IMR-90 (cell line): Measurements from ENCODE around the gene NRCAM. TPM values are rescaled to one million over a fixed set of nuclear protein-coding genes. Genes with fewer than 3 reads are reported as not detected.

ENCODE experiments used
- ATAC-seq: fragments of 200-7000 bp; cut with Tn5 transposase; 2 replicates; pipeline ENCODE4 v1.9.1; 2020; ENCODE audit warnings: low read depth, mild to moderate bottlenecking, moderate library complexity
- BruUV-seq: library from RNA; stranded (reverse); fragments of 400-500 nt; replicated peaks from 2 replicates; lab custom pipeline; 2021; lab: Mats Ljungman, UMichigan
- CTCF ChIA-PET: fragments of 300-600 bp; formaldehyde crosslinking; extraction: SDS; loops from one replicate; lab custom pipeline; 2021; ENCODE audit warnings: antibody characterized with exemption; lab: Yijun Ruan, JAX
- POLR2A ChIA-PET: fragments of 300-600 bp; sonication (Branson Sonifier 250); formaldehyde crosslinking; loops from one replicate; lab custom pipeline; 2022; ENCODE audit warnings: antibody characterized with exemption; ENCODE audit not compliant: unreplicated experiment; lab: Charles Lee
- DNase-seq: peaks from one replicate; pipeline ENCODE4 v3.0.0; 2013
- H2AFZ ChIP-seq: replicated peaks from 2 replicates; pipeline ENCODE3; 2013; ENCODE audit warnings: low read length, mild to moderate bottlenecking; ENCODE audit not compliant: poor library complexity
- H2AK5ac ChIP-seq: 2 replicates; pipeline ENCODE4 v1.6.1; 2013; ENCODE audit warnings: low read depth, low read length, inconsistent platforms
- H2AK9ac ChIP-seq: replicated peaks from 2 replicates; pipeline ENCODE3; 2013; ENCODE audit warnings: mild to moderate bottlenecking, low read depth, low read length, moderate library complexity; ENCODE audit not compliant: poor library complexity
- H2BK120ac ChIP-seq: 2 replicates; pipeline ENCODE4 v1.6.1; 2013; ENCODE audit warnings: low read depth, low read length, inconsistent platforms
- H2BK15ac ChIP-seq: 3 replicates; pipeline ENCODE4 v1.6.1; 2013; ENCODE audit warnings: low read depth, low read length, inconsistent platforms
- H2BK20ac ChIP-seq: 2 replicates; pipeline ENCODE4 v1.6.1; 2013; ENCODE audit warnings: low read depth, mild to moderate bottlenecking, inconsistent platforms, low read length, moderate library complexity
- H2BK5ac ChIP-seq: 2 replicates; pipeline ENCODE4 v1.6.1; 2013; ENCODE audit warnings: mild to moderate bottlenecking, low read depth, low read length, inconsistent platforms; ENCODE audit not compliant: poor library complexity, severe bottlenecking
- H3K14ac ChIP-seq: replicated peaks from 2 replicates; pipeline ENCODE4 v1.6.1; 2013; ENCODE audit warnings: low read depth, low read length, inconsistent platforms
- H3K18ac ChIP-seq: 2 replicates; pipeline ENCODE4 v1.6.1; 2013; ENCODE audit warnings: low read depth, low read length, control low read depth
- H3K23ac ChIP-seq: 2 replicates; pipeline ENCODE4 v1.6.1; 2013; ENCODE audit warnings: low read depth, low read length, inconsistent platforms
- H3K27ac ChIP-seq: 2 replicates; pipeline ENCODE4 v1.5.1; 2013; ENCODE audit warnings: mild to moderate bottlenecking, control low read depth, low read length; ENCODE audit not compliant: insufficient read depth
- H3K27me3 ChIP-seq: 2 replicates; pipeline ENCODE4 v1.6.1; 2013; ENCODE audit warnings: low read length; ENCODE audit not compliant: control insufficient read depth, insufficient read depth
- H3K36me3 ChIP-seq: 2 replicates; pipeline ENCODE4 v1.6.1; 2013; ENCODE audit warnings: low read length, mixed read lengths; ENCODE audit not compliant: control insufficient read depth, insufficient read depth
- H3K4ac ChIP-seq: 2 replicates; pipeline ENCODE4 v1.6.1; 2013; ENCODE audit warnings: low read depth, low read length, inconsistent platforms
- H3K4me1 ChIP-seq: 2 replicates; pipeline ENCODE4 v1.6.1; 2013; ENCODE audit warnings: low read length, mixed read lengths; ENCODE audit not compliant: control insufficient read depth, insufficient read depth
- H3K4me2 ChIP-seq: 2 replicates; pipeline ENCODE4 v1.6.1; 2013; ENCODE audit warnings: low read depth, mild to moderate bottlenecking, control low read depth, low read length, moderate library complexity
- H3K4me3 ChIP-seq: 2 replicates; pipeline ENCODE4 v1.5.1; 2013; ENCODE audit warnings: low read depth, mild to moderate bottlenecking, control low read depth, low read length, moderate library complexity; ENCODE audit not compliant: insufficient read depth
- H3K56ac ChIP-seq: 2 replicates; pipeline ENCODE4 v1.6.1; 2013; ENCODE audit warnings: low read length, inconsistent platforms; ENCODE audit not compliant: insufficient read depth; ENCODE audit errors: extremely low read depth
- H3K79me1 ChIP-seq, 2 experiments: 2 replicates each; pipeline ENCODE4 v1.6.1; 2013; ENCODE audit warnings: low read length in 2 of 2, inconsistent platforms in 1 of 2, low read depth in 1 of 2
- H3K9ac ChIP-seq: 2 replicates; pipeline ENCODE4 v1.6.1; 2013; ENCODE audit warnings: low read depth, low read length, control low read depth
- H3K9me1 ChIP-seq: 2 replicates; pipeline ENCODE4 v1.6.1; 2013; ENCODE audit warnings: low read length, inconsistent platforms; ENCODE audit not compliant: insufficient read depth
- H3K9me3 ChIP-seq: 2 replicates; pipeline ENCODE4 v1.6.1; 2013; ENCODE audit warnings: low read length; ENCODE audit not compliant: control insufficient read depth, insufficient read depth
- H4K20me1 ChIP-seq: 2 replicates; pipeline ENCODE4 v1.6.1; 2013; ENCODE audit warnings: low read length, inconsistent platforms; ENCODE audit not compliant: insufficient read depth
- H4K5ac ChIP-seq: 2 replicates; pipeline ENCODE4 v1.6.1; 2013; ENCODE audit warnings: mild to moderate bottlenecking, low read depth, low read length, control low read depth
- H4K8ac ChIP-seq, 2 experiments: 2 replicates each; pipeline ENCODE4 v1.6.1; 2013; ENCODE audit warnings: low read depth in 2 of 2, low read length in 2 of 2, control low read depth in 1 of 2, inconsistent platforms in 1 of 2
- H4K91ac ChIP-seq: 2 replicates; pipeline ENCODE4 v1.6.1; 2013; ENCODE audit warnings: low read depth, low read length, inconsistent platforms; ENCODE audit not compliant: insufficient read depth
- BHLHE40 ChIP-seq: fragments of 150-350 bp; IDR thresholded peaks from 2 replicates; pipeline ENCODE4 v1.6.1; 2016; ENCODE audit warnings: mild to moderate bottlenecking, low read depth, low read length
- CEBPB ChIP-seq: IDR thresholded peaks from 2 replicates; pipeline ENCODE4 v1.6.1; 2012; ENCODE audit warnings: low read depth, low read length, improper control_type of control experiment
- CHD1 ChIP-seq: IDR thresholded peaks from 2 replicates; pipeline ENCODE4 v1.6.1; 2012; ENCODE audit warnings: low read depth, low read length, improper control_type of control experiment
- ELK1 ChIP-seq: fragments of 150-350 bp; IDR thresholded peaks from 2 replicates; pipeline ENCODE4 v1.6.1; 2016; ENCODE audit warnings: low read depth, mild to moderate bottlenecking, low read length, moderate library complexity, borderline replicate concordance
- FOS ChIP-seq: fragments of 150-350 bp; IDR thresholded peaks from 2 replicates; pipeline ENCODE4 v1.6.1; 2016; ENCODE audit warnings: low read depth, low read length
- MAFK ChIP-seq: IDR thresholded peaks from 2 replicates; pipeline ENCODE4 v1.6.1; 2012; ENCODE audit warnings: low read depth, low read length, improper control_type of control experiment
- MAZ ChIP-seq: IDR thresholded peaks from 2 replicates; pipeline ENCODE4 v1.6.1; 2012; ENCODE audit warnings: low read depth, mild to moderate bottlenecking, low read length, improper control_type of control experiment, moderate library complexity, borderline replicate concordance
- MXI1 ChIP-seq: IDR thresholded peaks from 2 replicates; pipeline ENCODE4 v1.6.1; 2012; ENCODE audit warnings: low read depth, mild to moderate bottlenecking, low read length, moderate library complexity, borderline replicate concordance
- NFE2L2 ChIP-seq: fragments of 150-350 bp; IDR thresholded peaks from 2 replicates; pipeline ENCODE4 v1.6.1; 2016; ENCODE audit warnings: low read depth, mild to moderate bottlenecking, low read length
- POLR2A ChIP-seq: IDR thresholded peaks from 2 replicates; pipeline ENCODE4 v1.6.1; 2012; ENCODE audit warnings: mild to moderate bottlenecking, low read depth, low read length
- RAD21 ChIP-seq: IDR thresholded peaks from 2 replicates; pipeline ENCODE4 v1.6.1; 2012; ENCODE audit warnings: low read length, improper control_type of control experiment
- RCOR1 ChIP-seq: IDR thresholded peaks from 2 replicates; pipeline ENCODE4 v1.6.1; 2012; ENCODE audit warnings: mild to moderate bottlenecking, low read length, improper control_type of control experiment; ENCODE audit not compliant: insufficient replicate concordance
- RFX5 ChIP-seq: IDR thresholded peaks from 2 replicates; pipeline ENCODE4 v1.8.0; 2012; ENCODE audit warnings: low read depth, mild to moderate bottlenecking, low read length, moderate library complexity
- SMC3 ChIP-seq: fragments of 150-350 bp; IDR thresholded peaks from 2 replicates; pipeline ENCODE4 v1.6.1; 2016; ENCODE audit warnings: low read depth, mild to moderate bottlenecking, antibody characterized with exemption, low read length, moderate library complexity
- USF2 ChIP-seq: fragments of 150-350 bp; IDR thresholded peaks from 2 replicates; pipeline ENCODE4 v1.6.1; 2017; ENCODE audit warnings: mild to moderate bottlenecking, antibody characterized with exemption, low read length, low read depth
- WGBS, 2 experiments: methylation state at CpG; one replicate each; pipeline versions ENCODE4 v1.1.5 to v1.1.7; 2013; ENCODE audit warnings: missing lambda C conversion rate in 2 of 2; ENCODE audit not compliant: insufficient read length in 1 of 2; ENCODE audit errors: extremely low coverage in 2 of 2; 5-methylcytosine and 5-hydroxymethylcytosine counted together
- dilution Hi-C: fragments of 300-500 bp; cut with HindIII; formaldehyde crosslinking; loops from one replicate; pipeline ENCODE4 v1.14.3; 2018; ENCODE audit warnings: low sequenced_read_pairs; ENCODE audit not compliant: unreplicated experiment
- in situ Hi-C: fragments of 300-500 bp; cut with MboI; formaldehyde crosslinking; loops from 3 replicates; pipeline ENCODE4 v1.14.3; 2019; ENCODE audit warnings: low sequenced_read_pairs, inconsistent platforms, mixed read lengths
- intact Hi-C: fragments of 100-400 bp; cut with micrococcal nuclease; formaldehyde crosslinking; loops from 2 replicates; pipeline ENCODE4 v1.10.0; 2022
- polyA plus RNA-seq, 3 experiments: library from polyadenylated mRNA; depleted of rRNA; stranded (reverse); fragments of >200 nt; gene quantifications; 2 replicates each; pipeline ENCODE4 v1.2.3, GENCODE V29; 2012; ENCODE audit warnings: low replicate concordance in 1 of 3
- total RNA-seq: library from RNA; depleted of rRNA; stranded (reverse); fragments of >200 nt; gene quantifications from 2 replicates; pipeline ENCODE4 v1.2.3, GENCODE V29; 2012
- TF ChIP-seq, protein P1 (sequence below): conservative IDR thresholded peaks from 2 replicates; pipeline ENCODE4 v1.5.1; 2012; ENCODE audit warnings: mild to moderate bottlenecking, low read depth, low read length, improper control_type of control experiment

NRCAM gene
- total and polyA plus RNA-seq, 2 of the 4 experiments (the other 2 are of a cell fraction): 0.46 to 1.1 TPM

- H3K27me3 ChIP-seq: no peaks in the 10 kb centered on the region
- intact Hi-C loops: no loop called here
- no peaks in the 10 kb centered on the region for H3K9me3 ChIP-seq
- H2BK120ac ChIP-seq: no peak overlapping the region
- no peak for DNase-seq
- H3K9me1 ChIP-seq: no peaks in the 10 kb centered on the region
- no TSS peak for BruUV-seq
- no peak overlapping the region for H4K91ac ChIP-seq
- H3K18ac ChIP-seq: no peak overlapping the region
- no peak overlapping the region for H2AFZ ChIP-seq
- no peak overlapping the region for H3K9ac ChIP-seq
- no peak overlapping the region for H4K5ac ChIP-seq
- ChIA-PET POLR2A (no interaction called here), CTCF (interaction anchor here (1.7 kb wide), 1 partner anchor 13 kb away, joined by 3 read pairs; no protein-coding TSS in a partner anchor)
- H3K4me3 ChIP-seq: no peak overlapping the region
- H3K79me1 ChIP-seq: no peaks in the 10 kb centered on the region
- H3K23ac ChIP-seq: no peak overlapping the region
- no peak for ATAC-seq
- dilution Hi-C loops: no loop called here
- no peak overlapping the region for H3K56ac ChIP-seq
- H2BK20ac ChIP-seq: no peak overlapping the region
- no peak overlapping the region for H2BK5ac ChIP-seq
- H3K4ac ChIP-seq: no peak overlapping the region
- no CpG with 5 or more reads among the region's 2 CpGs for WGBS, 2 experiments
- H4K20me1 ChIP-seq: no peaks in the 10 kb centered on the region
- H3K4me1 ChIP-seq: no peaks in the 10 kb centered on the region
- H2AK9ac ChIP-seq: no peak overlapping the region
- in situ Hi-C loops: no loop called here
- no peaks in the 10 kb centered on the region for H3K36me3 ChIP-seq
- H3K27ac ChIP-seq: no peak overlapping the region
- H2AK5ac ChIP-seq: no peak overlapping the region
- H3K4me2 ChIP-seq: no peak overlapping the region
- H4K8ac ChIP-seq: no peak overlapping the region
- H3K14ac ChIP-seq: no peak overlapping the region
- TF ChIP-seq RFX5 (no peak), CEBPB (no peak), RCOR1 (no peak), MAZ (no peak), MXI1 (no peak), USF2 (no peak), RAD21 (no peak), ELK1 (no peak), FOS (no peak), SMC3 (no peak), POLR2A (no peak), MAFK (no peak), NFE2L2 (no peak), CHD1 (no peak), BHLHE40 (no peak)
- TF ChIP-seq, protein P1, sequence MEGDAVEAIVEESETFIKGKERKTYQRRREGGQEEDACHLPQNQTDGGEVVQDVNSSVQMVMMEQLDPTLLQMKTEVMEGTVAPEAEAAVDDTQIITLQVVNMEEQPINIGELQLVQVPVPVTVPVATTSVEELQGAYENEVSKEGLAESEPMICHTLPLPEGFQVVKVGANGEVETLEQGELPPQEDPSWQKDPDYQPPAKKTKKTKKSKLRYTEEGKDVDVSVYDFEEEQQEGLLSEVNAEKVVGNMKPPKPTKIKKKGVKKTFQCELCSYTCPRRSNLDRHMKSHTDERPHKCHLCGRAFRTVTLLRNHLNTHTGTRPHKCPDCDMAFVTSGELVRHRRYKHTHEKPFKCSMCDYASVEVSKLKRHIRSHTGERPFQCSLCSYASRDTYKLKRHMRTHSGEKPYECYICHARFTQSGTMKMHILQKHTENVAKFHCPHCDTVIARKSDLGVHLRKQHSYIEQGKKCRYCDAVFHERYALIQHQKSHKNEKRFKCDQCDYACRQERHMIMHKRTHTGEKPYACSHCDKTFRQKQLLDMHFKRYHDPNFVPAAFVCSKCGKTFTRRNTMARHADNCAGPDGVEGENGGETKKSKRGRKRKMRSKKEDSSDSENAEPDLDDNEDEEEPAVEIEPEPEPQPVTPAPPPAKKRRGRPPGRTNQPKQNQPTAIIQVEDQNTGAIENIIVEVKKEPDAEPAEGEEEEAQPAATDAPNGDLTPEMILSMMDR: no peak
- no peak overlapping the region for H2BK15ac ChIP-seq
Measured at GRCh38 chr7:108329514-108329913, 126.7 kb downstream of the NRCAM start.
